ENCODE measurements around the gene TP63.

TP63 gene

DNA sequence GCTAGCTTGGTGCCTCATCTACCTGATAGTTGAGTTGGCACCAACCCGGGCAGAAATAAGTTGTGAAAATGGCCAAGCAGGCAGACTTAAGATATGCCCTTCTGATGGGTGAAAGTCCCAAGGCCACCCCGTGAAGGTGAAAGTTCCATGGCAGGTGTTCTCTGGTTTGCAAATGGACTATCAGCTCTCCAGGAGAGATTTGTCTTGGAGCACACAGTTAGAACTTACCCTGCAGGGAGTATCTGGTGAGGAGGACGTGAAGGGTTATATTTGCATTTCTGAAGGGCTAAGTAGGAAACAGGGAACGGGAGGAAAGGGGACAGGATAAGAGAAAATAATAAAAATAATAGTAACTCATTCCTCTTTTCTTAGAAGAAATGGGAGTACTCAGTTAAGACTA lies 220.5 kb downstream of the TP63 start:
- no peak for DNase-seq

GRCh38 chr3:189853906-189854305 lies 222.7 kb downstream of the TP63 start:
- DNase-seq: no peak

DNA sequence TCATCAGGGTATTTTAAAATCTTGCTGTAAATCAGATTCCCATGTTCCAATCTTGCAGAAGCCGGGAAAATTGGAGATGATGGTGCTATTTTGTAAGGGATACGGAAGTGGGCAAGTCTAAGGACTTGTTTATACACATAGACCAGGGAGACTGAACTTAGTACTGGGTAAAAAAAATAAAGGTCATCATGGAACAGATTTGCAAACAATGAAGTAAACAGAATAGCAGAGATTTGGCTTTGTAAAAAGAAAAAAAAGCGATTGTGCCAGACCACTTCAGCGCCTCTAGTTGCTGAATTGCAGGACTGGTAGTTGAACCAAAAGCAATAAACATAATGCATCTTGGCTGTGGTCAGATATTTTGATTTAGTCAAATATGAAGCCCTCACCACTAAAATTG lies 229.1 kb downstream of the TP63 start:
- DNase-seq: no peak

DNA sequence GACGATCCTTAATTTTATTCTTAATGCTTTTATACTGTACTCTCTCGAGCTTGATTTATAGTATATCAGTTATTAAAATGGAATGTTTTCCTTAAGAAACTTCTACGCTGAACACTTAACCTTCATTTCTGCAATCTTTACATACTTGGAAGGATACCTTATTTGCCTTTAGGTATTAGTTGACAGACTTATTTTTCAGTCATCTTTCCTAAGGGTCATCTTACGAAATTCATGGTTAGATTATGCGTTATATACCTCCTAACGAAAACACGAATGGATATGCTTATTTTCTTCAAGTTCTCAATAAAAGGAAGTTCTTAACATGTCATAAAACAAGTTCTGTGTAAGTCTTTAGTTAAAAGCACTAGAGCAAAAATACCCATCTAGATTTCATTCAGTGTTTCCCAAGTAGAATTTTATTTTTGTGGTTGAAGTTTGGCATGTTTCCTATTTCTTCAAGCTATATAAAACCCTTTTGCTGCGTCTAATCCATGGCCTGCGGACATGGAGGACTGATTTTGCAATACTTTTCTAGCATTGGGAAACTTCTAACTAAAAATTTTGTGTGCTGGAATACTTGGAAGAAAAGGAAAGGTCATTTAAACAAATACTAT lies 231.3 kb downstream of the TP63 start:
- DNase-seq: no peak

DNA sequence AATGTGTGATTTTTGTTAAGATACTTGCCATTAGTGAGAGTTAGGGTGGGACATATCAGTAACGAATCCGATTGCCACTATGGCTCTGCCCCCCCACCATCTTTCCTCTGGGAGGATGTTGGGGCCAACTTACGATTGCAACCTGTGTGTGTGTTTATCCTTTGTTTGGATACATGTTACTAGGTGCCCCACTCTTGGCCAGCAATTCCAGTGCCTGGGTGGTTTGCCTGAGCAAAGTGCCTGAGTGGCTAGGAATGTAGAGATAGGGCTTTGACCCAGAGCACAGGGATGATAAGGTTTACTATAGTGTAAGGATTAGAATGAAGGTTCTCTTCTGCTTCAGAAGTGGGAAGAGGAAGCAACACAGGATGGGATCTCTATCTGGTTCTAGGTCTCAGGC lies 231.8 kb downstream of the TP63 start:
- DNase-seq: no peak

DNA sequence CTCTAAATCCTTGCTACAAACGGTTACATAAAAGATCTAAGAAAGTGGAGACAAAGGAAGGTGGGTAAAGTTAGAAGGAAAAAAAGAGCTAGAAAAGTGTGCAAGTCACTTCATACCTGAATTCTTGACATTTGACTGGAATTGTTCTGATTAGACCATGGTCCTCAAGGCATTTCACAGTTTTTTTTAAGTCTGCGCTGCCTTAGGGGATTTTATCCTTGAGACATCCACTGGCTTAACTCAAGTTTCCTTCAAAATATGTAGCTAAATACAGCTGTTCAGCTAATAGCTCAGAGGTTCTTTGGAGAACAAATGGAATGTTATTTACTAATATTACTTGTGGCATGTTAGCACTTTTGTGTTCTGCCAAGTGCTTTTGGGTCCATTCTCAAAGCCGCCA lies 236.9 kb downstream of the TP63 start:
- no peak for DNase-seq

DNA sequence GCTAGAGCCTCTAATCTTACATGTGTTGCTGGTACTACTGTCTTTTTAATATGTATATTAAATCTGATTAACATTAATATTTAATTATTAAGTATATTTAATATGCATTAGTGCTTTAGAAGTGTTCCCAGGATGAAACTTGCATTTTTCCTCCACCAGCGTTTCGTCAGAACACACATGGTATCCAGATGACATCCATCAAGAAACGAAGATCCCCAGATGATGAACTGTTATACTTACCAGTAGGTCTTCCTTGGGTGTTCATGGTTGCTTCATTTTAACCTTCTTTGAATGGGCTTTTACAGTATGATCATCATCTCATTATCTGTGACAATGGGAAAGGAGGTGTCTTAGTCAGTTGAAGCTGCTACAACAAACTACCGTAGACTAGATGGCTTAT lies 238.0 kb downstream of the TP63 start:
- no peak for DNase-seq

DNA sequence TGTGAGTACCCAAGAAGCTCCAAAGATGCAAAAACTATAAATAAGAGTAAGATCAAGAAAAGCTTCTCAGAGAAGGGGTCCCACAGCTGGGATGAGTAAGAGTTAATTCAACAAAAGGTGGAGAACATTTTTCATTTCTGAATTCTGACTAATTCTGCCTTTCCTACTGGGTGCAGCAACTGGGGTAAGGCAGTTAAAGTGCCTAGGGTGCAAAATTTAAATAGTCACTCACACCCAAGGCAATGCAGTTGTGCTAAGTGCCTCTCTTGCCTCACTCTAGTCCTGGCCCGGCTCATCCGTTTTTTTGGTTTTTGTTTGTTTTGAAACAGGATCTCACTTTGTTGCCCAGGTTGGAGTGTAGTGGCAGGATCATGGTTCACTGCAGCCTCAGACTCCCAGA lies 240.2 kb downstream of the TP63 start:
- no peak for DNase-seq

- DNase-seq: no peak
Observed at GRCh38 chr3:189883113-189883753, 252.0 kb downstream of the TP63 start.

DNA sequence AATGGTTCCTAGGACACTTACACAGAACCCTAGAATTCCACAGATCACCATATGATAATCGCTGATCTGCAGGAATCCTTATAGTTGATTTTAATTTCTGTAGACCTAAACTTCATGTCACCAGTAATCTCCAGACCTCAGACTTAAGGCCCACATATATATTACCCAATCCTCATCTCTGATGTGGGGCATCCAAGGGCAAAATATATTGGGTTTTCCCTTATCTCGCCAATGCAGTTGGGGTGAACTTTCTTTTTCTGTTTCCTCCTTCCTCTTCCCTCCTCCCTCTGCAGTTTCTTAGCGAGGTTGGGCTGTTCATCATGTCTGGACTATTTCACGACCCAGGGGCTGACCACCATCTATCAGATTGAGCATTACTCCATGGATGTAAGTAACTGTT lies 259.3 kb downstream of the TP63 start:
- no peak for DNase-seq

DNA sequence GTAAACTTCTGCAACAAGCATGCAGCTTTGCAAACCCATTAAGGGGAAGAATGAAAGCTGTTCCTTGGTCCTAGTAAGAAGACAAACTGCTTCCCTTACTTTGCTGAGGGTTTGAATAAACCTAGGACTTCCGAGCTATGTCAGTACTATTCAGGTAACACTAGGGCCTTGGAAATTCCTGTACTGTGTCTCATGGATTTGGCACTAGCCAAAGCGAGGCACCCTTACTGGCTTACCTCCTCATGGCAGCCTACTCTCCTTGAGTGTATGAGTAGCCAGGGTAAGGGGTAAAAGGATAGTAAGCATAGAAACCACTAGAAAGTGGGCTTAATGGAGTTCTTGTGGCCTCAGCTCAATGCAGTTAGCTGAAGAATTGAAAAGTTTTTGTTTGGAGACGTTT lies 265.3 kb downstream of the TP63 start:
- no peak for DNase-seq

DNA sequence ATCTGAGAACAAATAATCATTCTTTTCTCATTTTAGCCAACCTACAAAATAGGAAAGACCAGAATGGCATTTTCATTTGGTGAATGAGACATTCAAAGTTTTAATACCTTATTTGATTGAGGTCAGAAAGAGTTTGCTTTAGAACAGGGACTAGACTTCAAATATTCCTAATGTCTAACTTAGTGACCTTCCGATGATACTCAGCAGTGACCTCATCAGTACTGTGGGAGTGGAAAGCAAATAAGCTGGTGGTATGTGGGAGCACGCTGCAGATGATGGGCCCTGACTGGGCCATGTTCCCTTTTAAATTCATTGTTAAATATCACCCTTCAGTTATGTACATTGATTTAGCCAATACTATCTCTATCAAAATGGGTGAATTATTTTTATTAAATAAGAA lies 266.2 kb downstream of the TP63 start:
- no peak for DNase-seq

GRCh38 chr3:189898559-189899153 lies 267.5 kb downstream of the TP63 start:
- DNase-seq: no peak

GRCh38 chr3:189899186-189899585 lies 268.0 kb downstream of the TP63 start:
- DNase-seq: no peak

DNA sequence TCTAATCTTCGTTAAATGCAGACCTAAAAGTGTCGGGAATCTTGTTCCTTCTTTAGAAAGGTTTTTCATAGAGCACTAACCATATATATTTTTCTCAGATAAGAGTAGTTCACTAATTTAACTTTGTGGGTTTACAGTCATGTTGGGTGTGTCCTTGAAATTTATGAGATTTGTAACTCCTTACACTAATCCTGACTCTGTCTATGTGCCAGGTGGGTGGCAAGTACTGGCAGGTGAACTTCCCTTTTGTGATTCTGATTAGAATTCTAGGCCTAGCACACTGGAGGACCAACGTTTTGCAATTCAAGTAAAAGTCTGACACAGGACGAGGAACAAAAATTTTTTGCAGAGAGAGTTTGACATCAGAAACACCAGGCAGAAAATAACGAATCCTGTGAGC lies 269.4 kb downstream of the TP63 start:
- DNase-seq: no peak

GRCh38 chr3:189901481-189901880 lies 270.3 kb downstream of the TP63 start:
- no peak for DNase-seq

DNA sequence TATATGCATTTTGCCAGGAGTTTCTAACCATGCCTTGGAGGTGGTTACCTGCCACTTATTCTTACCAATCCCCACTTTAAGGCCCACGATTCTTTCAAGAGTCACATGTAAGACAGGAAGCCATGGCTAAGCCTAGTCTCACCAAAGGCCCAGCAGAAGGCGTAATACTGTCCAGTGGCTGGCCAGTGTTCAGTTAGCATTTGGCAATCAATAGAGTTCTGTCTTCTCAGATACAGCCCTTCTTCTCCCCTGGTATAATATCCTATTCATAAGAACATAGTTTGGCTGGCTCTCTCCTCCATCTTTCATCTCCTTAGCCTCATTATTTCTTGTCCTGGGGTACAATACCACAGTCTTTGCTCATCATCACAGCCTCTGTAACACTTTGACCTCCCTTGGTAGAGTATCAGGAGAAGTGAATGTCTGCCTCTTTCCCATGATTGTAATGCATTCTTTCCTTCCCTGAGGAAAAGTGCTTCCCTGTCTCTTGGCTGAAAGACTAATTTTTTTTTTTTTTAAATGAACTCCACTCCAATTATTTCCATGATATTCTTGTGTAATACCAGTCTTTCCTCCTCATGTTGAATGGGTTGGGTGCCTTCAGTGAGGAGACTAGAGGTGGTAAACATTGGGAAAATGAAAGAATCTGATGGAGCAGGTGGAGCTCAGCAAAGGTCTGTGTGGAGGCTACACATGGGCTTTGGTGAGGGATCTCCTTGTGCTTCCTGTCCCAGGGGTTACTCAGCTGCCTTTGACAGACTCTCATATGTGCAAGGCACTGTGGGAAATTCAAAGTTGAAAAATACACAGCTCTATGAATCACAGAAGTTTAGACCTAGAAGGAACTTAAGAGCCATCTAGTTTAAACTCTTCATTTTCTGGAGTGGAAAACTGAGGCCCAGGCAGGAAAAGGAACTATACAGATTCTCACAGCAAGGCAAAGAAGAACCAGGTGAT lies 271.3 kb downstream of the TP63 start:
- no peak for DNase-seq

GRCh38 chr3:189903562-189904250 lies 272.5 kb downstream of the TP63 start:
- no peak for DNase-seq

DNA sequence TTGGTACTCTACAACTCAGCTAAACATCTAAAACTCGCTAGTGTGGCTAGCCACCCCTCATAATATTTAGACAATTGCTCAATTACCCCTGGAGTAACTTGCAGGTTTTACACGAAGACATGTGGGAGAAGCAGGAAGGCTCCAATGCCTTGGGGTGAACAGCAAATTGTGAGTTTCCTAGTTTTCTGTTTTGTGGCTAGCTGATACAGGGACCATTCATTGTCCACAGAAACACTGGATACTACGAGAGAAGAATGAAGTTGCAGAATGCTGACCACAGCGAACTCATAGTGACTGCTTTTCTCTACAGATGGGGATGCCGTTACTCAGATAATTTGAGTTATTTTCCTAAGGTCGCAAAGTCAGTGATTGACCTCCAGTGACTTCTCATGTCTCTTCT lies 276.6 kb downstream of the TP63 start:
- DNase-seq: no peak

GRCh38 chr3:189908646-189909045 lies 277.5 kb downstream of the TP63 start:
- no peak for DNase-seq

GRCh38 chr3:189909139-189909538 lies 277.9 kb downstream of the TP63 start:
- DNase-seq: no peak

GRCh38 chr3:189909573-189909972 lies 278.4 kb downstream of the TP63 start:
- DNase-seq: no peak

All from hypothalamus (tissue), 51 donors.